Activated CD8-positive, alpha-beta memory T cell treated with anti-CD3 and anti-CD28 coated beads, Interleukin-2, amount 10 ng/mL, durations not matched to agents 7 days and 5 days (primary cell): ENCODE results near the gene LDB2. TPM values are rescaled to one million over a fixed set of nuclear protein-coding genes. Genes with fewer than 3 reads are reported as not detected.

Source experiments
- ATAC-seq: fragments of 150-1000 bp; cut with Tn5 transposase; one replicate; pipeline ENCODE4 v1.10.0; 2021; ENCODE audit warnings: moderate library complexity
- CTCF ChIA-PET: fragments of 350-600 bp; sonication (Branson Sonifier 250); formaldehyde crosslinking; loops from one replicate; lab custom pipeline; 2021; ENCODE audit warnings: antibody characterized with exemption; lab: Charles Lee
- DNase-seq: peaks from one replicate; pipeline ENCODE4 v3.0.0-alpha.2; 2020
- H3K27ac Mint-ChIP-seq: one replicate; pipeline ENCODE4 v1.8.0; 2021; ENCODE audit warnings: mild to moderate bottlenecking, mixed read lengths
- H3K27me3 Mint-ChIP-seq: one replicate; pipeline ENCODE4 v1.8.0; 2021; ENCODE audit warnings: mixed read lengths
- H3K36me3 Mint-ChIP-seq: one replicate; pipeline ENCODE4 v1.8.0; 2021; ENCODE audit warnings: mild to moderate bottlenecking, mixed read lengths
- H3K4me1 Mint-ChIP-seq: one replicate; pipeline ENCODE4 v1.8.0; 2021; ENCODE audit warnings: mixed read lengths
- H3K4me3 Mint-ChIP-seq: one replicate; pipeline ENCODE4 v1.8.0; 2021; ENCODE audit warnings: mild to moderate bottlenecking, moderate library complexity, mixed read lengths
- H3K9me3 Mint-ChIP-seq: one replicate; pipeline ENCODE4 v1.8.0; 2022; ENCODE audit warnings: low read depth, mixed read lengths
- total RNA-seq, 2 experiments: library from RNA; stranded (reverse); gene quantifications; one replicate each; pipeline ENCODE4 v1.2.3, GENCODE V29; 2021

The LDB2 gene
- total RNA-seq, 2 experiments from 2014 or later = not detected

GRCh38 chr4:16765546-16765945 is 132.9 kb downstream of the LDB2 start:
- H3K4me3 Mint-ChIP-seq = no peak overlapping the region
- H3K27ac Mint-ChIP-seq = no peak overlapping the region
- H3K4me1 Mint-ChIP-seq = no peaks in the 10 kb centered on the region
- CTCF ChIA-PET = no interaction called here
- H3K36me3 Mint-ChIP-seq = no peaks in the 10 kb centered on the region
- DNase-seq (no peak), ATAC-seq (no peak)
- no peaks in the 10 kb centered on the region for H3K9me3 Mint-ChIP-seq
- H3K27me3 Mint-ChIP-seq = no peaks in the 10 kb centered on the region

GRCh38 chr4:16764622-16765021 is 133.8 kb downstream of the LDB2 start:
- H3K4me3 Mint-ChIP-seq = no peak overlapping the region
- DNase-seq (no peak), ATAC-seq (no peak)
- no peaks in the 10 kb centered on the region for H3K4me1 Mint-ChIP-seq
- H3K36me3 Mint-ChIP-seq = no peaks in the 10 kb centered on the region
- H3K27me3 Mint-ChIP-seq = no peaks in the 10 kb centered on the region
- no peak overlapping the region for H3K27ac Mint-ChIP-seq
- H3K9me3 Mint-ChIP-seq = no peaks in the 10 kb centered on the region
- CTCF ChIA-PET = no interaction called here

- Mint-ChIP-seq H3K4me1 (no peaks in the 10 kb centered on the region), H3K27ac (no peak overlapping the region), H3K4me3 (no peak overlapping the region), H3K36me3 (no peaks in the 10 kb centered on the region), H3K27me3 (no peaks in the 10 kb centered on the region), H3K9me3 (no peaks in the 10 kb centered on the region)
- CTCF ChIA-PET = no interaction called here
- DNase-seq = no peak
- ATAC-seq = no peak
Observed at GRCh38 chr4:16760617-16761363, 137.7 kb downstream of the LDB2 start.

GRCh38 chr4:16759931-16760582 is 138.4 kb downstream of the LDB2 start:
- no peak overlapping the region for H3K27ac Mint-ChIP-seq
- DNase-seq = no peak
- no peaks in the 10 kb centered on the region for H3K36me3 Mint-ChIP-seq
- CTCF ChIA-PET = no interaction called here
- no peaks in the 10 kb centered on the region for H3K9me3 Mint-ChIP-seq
- ATAC-seq = no peak
- no peaks in the 10 kb centered on the region for H3K27me3 Mint-ChIP-seq
- no peak overlapping the region for H3K4me3 Mint-ChIP-seq
- no peaks in the 10 kb centered on the region for H3K4me1 Mint-ChIP-seq

- CTCF ChIA-PET = no interaction called here
- H3K27me3 Mint-ChIP-seq = no peaks in the 10 kb centered on the region
- H3K36me3 Mint-ChIP-seq = no peaks in the 10 kb centered on the region
- no peaks in the 10 kb centered on the region for H3K4me1 Mint-ChIP-seq
- DNase-seq (no peak), ATAC-seq (no peak)
- H3K9me3 Mint-ChIP-seq = no peaks in the 10 kb centered on the region
- no peak overlapping the region for H3K27ac Mint-ChIP-seq
- no peak overlapping the region for H3K4me3 Mint-ChIP-seq
Observed at GRCh38 chr4:16758816-16759215, 139.6 kb downstream of the LDB2 start.

GRCh38 chr4:16758255-16758654 is 140.2 kb downstream of the LDB2 start:
- Mint-ChIP-seq H3K4me1 (no peaks in the 10 kb centered on the region), H3K9me3 (no peaks in the 10 kb centered on the region), H3K4me3 (no peak overlapping the region), H3K27ac (no peak overlapping the region), H3K27me3 (no peaks in the 10 kb centered on the region), H3K36me3 (no peaks in the 10 kb centered on the region)
- CTCF ChIA-PET = no interaction called here
- DNase-seq (no peak), ATAC-seq (no peak)

- Mint-ChIP-seq H3K4me3 (no peak overlapping the region), H3K27me3 (no peaks in the 10 kb centered on the region), H3K27ac (no peak overlapping the region), H3K9me3 (no peaks in the 10 kb centered on the region), H3K36me3 (no peaks in the 10 kb centered on the region), H3K4me1 (no peaks in the 10 kb centered on the region)
- DNase-seq (no peak), ATAC-seq (no peak)
- CTCF ChIA-PET = no interaction called here
Observed at GRCh38 chr4:16757080-16757521, 141.3 kb downstream of the LDB2 start.

- DNase-seq = no peak
- Mint-ChIP-seq H3K9me3 (no peaks in the 10 kb centered on the region), H3K36me3 (no peaks in the 10 kb centered on the region), H3K4me1 (no peaks in the 10 kb centered on the region), H3K27me3 (no peaks in the 10 kb centered on the region), H3K27ac (no peak overlapping the region), H3K4me3 (no peak overlapping the region)
- CTCF ChIA-PET = no interaction called here
- ATAC-seq = no peak
Observed at GRCh38 chr4:16754104-16754503, 144.3 kb downstream of the LDB2 start.

GRCh38 chr4:16752150-16752549 is 146.3 kb downstream of the LDB2 start:
- Mint-ChIP-seq H3K27ac (no peak overlapping the region), H3K4me1 (no peaks in the 10 kb centered on the region), H3K36me3 (no peaks in the 10 kb centered on the region), H3K9me3 (no peaks in the 10 kb centered on the region), H3K4me3 (no peak overlapping the region), H3K27me3 (no peaks in the 10 kb centered on the region)
- CTCF ChIA-PET = no interaction called here
- DNase-seq (no peak), ATAC-seq (no peak)

- DNase-seq (no peak), ATAC-seq (no peak)
- CTCF ChIA-PET = no interaction called here
- no peaks in the 10 kb centered on the region for H3K9me3 Mint-ChIP-seq
- H3K4me3 Mint-ChIP-seq = no peak overlapping the region
- H3K36me3 Mint-ChIP-seq = no peaks in the 10 kb centered on the region
- H3K4me1 Mint-ChIP-seq = no peaks in the 10 kb centered on the region
- no peaks in the 10 kb centered on the region for H3K27me3 Mint-ChIP-seq
- H3K27ac Mint-ChIP-seq = no peak overlapping the region
Observed at GRCh38 chr4:16750882-16751642, 147.4 kb downstream of the LDB2 start.

GRCh38 chr4:16750216-16750615 is 148.2 kb downstream of the LDB2 start:
- H3K27me3 Mint-ChIP-seq = no peaks in the 10 kb centered on the region
- no peaks in the 10 kb centered on the region for H3K4me1 Mint-ChIP-seq
- ATAC-seq (no peak), DNase-seq (no peak)
- H3K36me3 Mint-ChIP-seq = no peaks in the 10 kb centered on the region
- H3K4me3 Mint-ChIP-seq = no peak overlapping the region
- CTCF ChIA-PET = no interaction called here
- no peak overlapping the region for H3K27ac Mint-ChIP-seq
- no peaks in the 10 kb centered on the region for H3K9me3 Mint-ChIP-seq

GRCh38 chr4:16745887-16746286 is 152.6 kb downstream of the LDB2 start:
- CTCF ChIA-PET = no interaction called here
- Mint-ChIP-seq H3K9me3 (no peaks in the 10 kb centered on the region), H3K4me3 (no peak overlapping the region), H3K4me1 (no peaks in the 10 kb centered on the region), H3K27me3 (no peaks in the 10 kb centered on the region), H3K27ac (no peak overlapping the region), H3K36me3 (no peaks in the 10 kb centered on the region)
- ATAC-seq (no peak), DNase-seq (no peak)

- CTCF ChIA-PET = interaction anchor here (0.6 kb wide), 1 partner anchor 35 kb away, joined by 3 read pairs; no protein-coding TSS in a partner anchor
- Mint-ChIP-seq H3K27me3 (no peaks in the 10 kb centered on the region), H3K9me3 (no peaks in the 10 kb centered on the region), H3K4me3 (no peak overlapping the region), H3K36me3 (no peaks in the 10 kb centered on the region), H3K4me1 (no peaks in the 10 kb centered on the region), H3K27ac (no peak overlapping the region)
- ATAC-seq (no peak), DNase-seq (no peak)
Observed at GRCh38 chr4:16745009-16745635, 153.3 kb downstream of the LDB2 start.
